ENCODE results near the gene ATPAF1.
A peak's percentile ranks its signal among the peaks of the same experiment; 100 is the strongest.

ATPAF1 gene

GRCh38 chr1:46611691-46612221 is 56.4 kb downstream of the ATPAF1 start:
- peak in 1 of 2 donors; percentile 13 for DNase-seq (ENCODE audit: low read depth in 2 of 2)
- H3K4me3 ChIP-seq (replicated peaks in 1 of 2; ENCODE audit: low read depth in 2 of 2, low read length in 2 of 2) = no peak overlapping the region
- TF ChIP-seq, protein P1, sequence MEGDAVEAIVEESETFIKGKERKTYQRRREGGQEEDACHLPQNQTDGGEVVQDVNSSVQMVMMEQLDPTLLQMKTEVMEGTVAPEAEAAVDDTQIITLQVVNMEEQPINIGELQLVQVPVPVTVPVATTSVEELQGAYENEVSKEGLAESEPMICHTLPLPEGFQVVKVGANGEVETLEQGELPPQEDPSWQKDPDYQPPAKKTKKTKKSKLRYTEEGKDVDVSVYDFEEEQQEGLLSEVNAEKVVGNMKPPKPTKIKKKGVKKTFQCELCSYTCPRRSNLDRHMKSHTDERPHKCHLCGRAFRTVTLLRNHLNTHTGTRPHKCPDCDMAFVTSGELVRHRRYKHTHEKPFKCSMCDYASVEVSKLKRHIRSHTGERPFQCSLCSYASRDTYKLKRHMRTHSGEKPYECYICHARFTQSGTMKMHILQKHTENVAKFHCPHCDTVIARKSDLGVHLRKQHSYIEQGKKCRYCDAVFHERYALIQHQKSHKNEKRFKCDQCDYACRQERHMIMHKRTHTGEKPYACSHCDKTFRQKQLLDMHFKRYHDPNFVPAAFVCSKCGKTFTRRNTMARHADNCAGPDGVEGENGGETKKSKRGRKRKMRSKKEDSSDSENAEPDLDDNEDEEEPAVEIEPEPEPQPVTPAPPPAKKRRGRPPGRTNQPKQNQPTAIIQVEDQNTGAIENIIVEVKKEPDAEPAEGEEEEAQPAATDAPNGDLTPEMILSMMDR (IDR thresholded peaks at IDR 0.05; ENCODE audit: low read depth, low read length) = no peak

DNA sequence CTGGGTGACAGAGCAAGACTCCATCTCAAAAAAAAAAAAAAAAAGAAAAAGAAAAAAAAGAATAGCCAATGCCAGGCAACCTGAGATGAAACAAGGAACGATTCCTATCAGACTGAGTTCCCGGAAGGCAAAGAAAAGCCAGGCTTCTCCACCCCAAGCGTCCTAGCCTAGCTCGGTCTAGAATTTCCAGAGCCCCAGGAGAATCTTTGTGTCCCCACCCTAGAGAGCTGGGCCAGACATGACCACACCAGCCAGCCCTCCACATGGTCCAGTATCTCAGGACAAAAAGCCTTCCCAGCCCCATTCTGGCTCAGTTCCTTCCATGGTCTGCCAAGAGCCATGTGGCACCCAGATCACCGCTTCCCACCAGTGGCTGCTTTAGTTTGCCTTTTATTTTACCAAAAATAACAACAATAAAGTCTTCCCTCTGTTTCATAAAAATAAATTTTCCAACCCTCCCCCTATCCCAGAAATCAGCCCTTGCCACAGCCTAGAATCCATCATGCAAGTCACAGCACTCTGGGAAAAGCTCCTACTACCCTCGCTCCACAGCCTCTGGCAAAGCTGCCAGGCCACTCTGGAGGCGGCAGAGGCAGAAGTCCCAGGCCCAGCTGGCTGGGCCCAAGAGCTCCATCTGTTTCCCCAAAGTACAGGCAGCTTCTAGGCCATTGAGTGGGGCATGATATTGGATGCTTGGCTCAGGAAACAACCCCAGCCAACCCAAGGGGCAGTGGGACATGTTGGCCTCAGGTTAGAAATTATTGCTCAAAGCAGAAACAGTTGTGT is 60.6 kb downstream of the ATPAF1 start:
- TF ChIP-seq, protein P1 (IDR thresholded peaks at IDR 0.05; ENCODE audit: low read depth, low read length) = no peak
- no peak for DNase-seq (ENCODE audit: low read depth in 2 of 2)
- H3K4me3 ChIP-seq (replicated peaks in 1 of 2; ENCODE audit: low read depth in 2 of 2, low read length in 2 of 2) = no peak overlapping the region

GRCh38 chr1:46606255-46606965 is 61.8 kb downstream of the ATPAF1 start:
- DNase-seq (ENCODE audit: low read depth in 2 of 2) = no peak

GRCh38 chr1:46605232-46605631 is 62.9 kb downstream of the ATPAF1 start:
- DNase-seq (ENCODE audit: low read depth in 2 of 2) = no peak
- TF ChIP-seq, protein P1 (IDR thresholded peaks at IDR 0.05; ENCODE audit: low read depth, low read length) = no peak
- no peak overlapping the region for H3K4me3 ChIP-seq (replicated peaks in 1 of 2; ENCODE audit: low read depth in 2 of 2, low read length in 2 of 2)

More at GRCh38 chr1:46606255-46606965, 61.8 kb downstream of the ATPAF1 start:
- no peak overlapping the region for H3K4me3 ChIP-seq (replicated peaks in 1 of 2; ENCODE audit: low read depth in 2 of 2, low read length in 2 of 2)
- TF ChIP-seq, protein P1 (IDR thresholded peaks at IDR 0.05; ENCODE audit: low read depth, low read length) = no peak

DNA sequence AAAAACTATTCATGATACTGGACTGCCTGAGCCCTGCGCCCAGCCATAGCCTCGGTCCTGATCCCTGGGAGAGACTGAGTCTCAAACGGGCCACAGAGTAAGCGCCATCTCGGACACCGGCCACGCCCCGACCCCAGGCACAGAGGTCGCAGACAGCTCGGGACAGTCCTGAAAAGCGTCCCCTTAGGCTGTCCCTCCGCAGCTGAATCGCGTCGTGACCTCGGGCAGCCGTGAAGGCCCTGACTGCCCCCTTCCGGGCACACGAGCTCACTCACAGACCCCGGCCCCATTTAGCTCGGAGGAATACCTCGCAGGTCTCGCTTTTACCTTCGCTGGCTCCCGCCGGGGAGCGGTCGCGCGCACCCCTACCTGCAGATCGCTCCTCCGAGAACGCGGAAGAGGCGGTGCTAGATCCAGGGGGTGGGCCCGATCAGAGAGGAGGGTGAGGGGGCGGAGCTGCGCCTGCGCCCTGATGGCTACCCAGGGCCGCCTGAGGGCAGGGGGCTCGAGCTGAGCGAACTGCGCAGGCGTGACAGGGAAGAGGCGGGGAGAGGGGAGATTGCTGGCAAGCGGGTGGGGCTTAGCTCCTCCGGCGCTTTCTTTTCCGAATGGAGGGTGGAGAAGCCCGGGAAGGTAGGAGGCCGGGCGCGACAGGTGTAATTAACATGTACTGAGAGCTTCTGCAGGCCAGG is 64.2 kb downstream of the ATPAF1 start, which contains the start of gene MKNK1:
TSS of gene MKNK1 (minus strand) at position 411 of the 692 bp plus-strand sequence. CDS start 20,941 bp downstream, outside the sequence.
- DNase-seq (ENCODE audit: low read depth in 2 of 2) = peak; percentile 93 to 96
- peak within 1 kb of the TSS; percentile 95 to 97 for H3K4me3 ChIP-seq (replicated peaks in 1 of 2; ENCODE audit: low read depth in 2 of 2, low read length in 2 of 2)
- TF ChIP-seq, protein P1 (IDR thresholded peaks at IDR 0.05; ENCODE audit: low read depth, low read length) = peak; percentile 15

GRCh38 chr1:46603481-46603857 is 64.7 kb downstream of the ATPAF1 start:
- DNase-seq (ENCODE audit: low read depth in 2 of 2) = no peak
- peak overlapping the region; percentile 95 to 97 for H3K4me3 ChIP-seq (replicated peaks in 1 of 2; ENCODE audit: low read depth in 2 of 2, low read length in 2 of 2)
- TF ChIP-seq, protein P1 (IDR thresholded peaks at IDR 0.05; ENCODE audit: low read depth, low read length) = no peak
